Ishikawa (cell line): ENCODE data around the gene CRELD2.

Source experiments
- MAX ChIP-seq: IDR thresholded peaks from 2 replicates; pipeline ENCODE4 v1.6.1; 2012
- REST ChIP-seq: IDR thresholded peaks from 2 replicates; pipeline ENCODE4 v1.6.1; 2012; ENCODE audit warnings: low read depth, mild to moderate bottlenecking

CRELD2 gene

GRCh38 chr22:49976439-49977175 lies 58.2 kb downstream of the CRELD2 start:
- no peak for TF ChIP-seq REST
- TF ChIP-seq MAX, result peak; percentile 27
